Stomach (tissue), 9 donors: ENCODE data around the gene NELFCD. TPM values are rescaled to one million over a fixed set of nuclear protein-coding genes. Genes with fewer than 3 reads are reported as not detected.
A peak's percentile ranks its signal among the peaks of the same experiment; 100 is the strongest.

Experiments used
- DNase-seq, 2 donors: peaks; one replicate each; pipeline versions ENCODE4 v3.0.0 to v3.0.0-alpha.2; 2013 to 2019
- H3K27ac ChIP-seq, 5 donors: fragments of 200-600 bp in 4 of 5; sonication (generic) in 4 of 5; one replicate each; pipeline ENCODE4 v1.5.1; 2013 to 2019; ENCODE audit warnings: mild to moderate bottlenecking in 1 of 5, moderate library complexity in 1 of 5
- H3K27me3 ChIP-seq, 3 donors: fragments of 200-600 bp; sonication (generic); one replicate each; pipeline ENCODE4 v1.5.1; 2017 to 2019; ENCODE audit warnings: mixed run types in 1 of 3
- H3K36me3 ChIP-seq, 4 donors: fragments of 200-600 bp; sonication (generic); 1 replicate in 3 of 4; 2 replicates in 1 of 4; pipeline ENCODE4 v1.5.1; 2016 to 2019
- H3K4me1 ChIP-seq, 4 donors: fragments of 200-600 bp; sonication (generic); one replicate each; pipeline ENCODE4 v1.5.1; 2016 to 2019
- H3K4me3 ChIP-seq, 4 donors: fragments of 200-600 bp; sonication (generic) in 3 of 4; one replicate each; pipeline ENCODE4 v1.5.1; 2016 to 2019; ENCODE audit warnings: mild to moderate bottlenecking in 1 of 4
- H3K9me3 ChIP-seq, 4 donors: fragments of 200-600 bp; sonication (generic); one replicate each; pipeline ENCODE4 v1.5.1; 2016 to 2019
- CTCF ChIP-seq, 7 experiments: fragments of 450-650 bp in 4 of 7; fragments of 200-600 bp in 3 of 7; sonication (generic) in 3 of 7; IDR thresholded peaks; one replicate each; pipeline ENCODE4 v1.5.1; 2016 to 2019; ENCODE audit warnings: antibody characterized with exemption in 7 of 7, control low read depth in 2 of 7, mild to moderate bottlenecking in 1 of 7
- EP300 ChIP-seq: sonication (generic); formaldehyde crosslinking; IDR thresholded peaks from one replicate; pipeline ENCODE4 v1.6.1; 2017; ENCODE audit warnings: antibody characterized with exemption
- POLR2A ChIP-seq, 4 donors: fragments of 450-650 bp; IDR thresholded peaks; one replicate each; pipeline ENCODE4 v1.6.1; 2016; ENCODE audit warnings: antibody characterized with exemption in 4 of 4, control low read depth in 2 of 4, mild to moderate bottlenecking in 1 of 4, moderate library complexity in 1 of 4
- POLR2AphosphoS5 ChIP-seq, 3 donors: sonication (generic); formaldehyde crosslinking; IDR thresholded peaks; one replicate each; pipeline ENCODE4 v1.6.1; 2016; ENCODE audit warnings: antibody characterized with exemption in 3 of 3
- WGBS, 5 donors: extraction: QIAGEN DNeasy Blood & Tissue Kit in 3 of 5; methylation state at CpG; one replicate each; pipeline versions ENCODE4 v1.1.5 to v1.1.7; 2013 to 2018; 5-methylcytosine and 5-hydroxymethylcytosine counted together
- intact Hi-C: fragments of 100-400 bp; cut with DNase I; formaldehyde crosslinking; loops from one replicate; pipeline ENCODE4 v1.15.1; 2023; ENCODE audit warnings: low total_unique reads
- polyA plus RNA-seq, 3 donors: library from polyadenylated mRNA; stranded (reverse); fragments of 200-250 nt; gene quantifications; one replicate each; pipeline ENCODE4 v1.2.3, GENCODE V29; 2013
- total RNA-seq, 5 donors: library from RNA; depleted of rRNA; stranded (reverse); fragments of >200 nt; gene quantifications; one replicate each; pipeline versions ENCODE4 v1.1.0 to v1.2.3, GENCODE V29; 2014 to 2016
- donor health status: healthy with polysubstance abuse.
- donor health status: Bipolar disorder and iron deficiency.
- donor health status: healthy.

The NELFCD gene
- total and polyA plus RNA-seq, 8 donors: 20.9 to 59.5 (median 41.2) TPM

- intact Hi-C loops: no loop called here
- no peak for DNase-seq
- WGBS, 5 donors: 79 to 89% (median 84%) methylated on average over 16 of the region's 16 CpGs
- Histone ChIP-seq H3K27ac (peak overlapping the region in 4 of 5 donors; percentile 31 to 90 (median 86)), H3K4me3 (peak overlapping the region in 2 of 4 donors; percentile 72 to 86), H3K9me3 (no peaks in the 10 kb centered on the region), H3K36me3 (peaks cover 12 to 50% (median 48%) of the 10 kb centered on the region in 4 donors), H3K27me3 (no peaks in the 10 kb centered on the region), H3K4me1 (peaks cover 28 to 60% (median 45%) of the 10 kb centered on the region in 4 donors)
- TF ChIP-seq POLR2AphosphoS5 (IDR thresholded peaks at IDR 0.05) (no peak), POLR2A (IDR thresholded peaks at IDR 0.05) (no peak), CTCF (IDR thresholded peaks at IDR 0.05) (no peak), EP300 (no peak)
Observed at GRCh38 chr20:59003836-59004492, 22.9 kb downstream of the NELFCD start.

- WGBS, 5 donors: 57 to 72% (median 69%) methylated on average over 3 to 4 of the region's 4 CpGs
- H3K9me3 ChIP-seq: no peaks in the 10 kb centered on the region
- TF ChIP-seq POLR2AphosphoS5 (IDR thresholded peaks at IDR 0.05) (no peak), POLR2A (IDR thresholded peaks at IDR 0.05) (no peak), EP300 (no peak), CTCF (IDR thresholded peaks at IDR 0.05) (no peak)
- intact Hi-C loops: no loop called here
- H3K4me3 ChIP-seq: peak overlapping the region in 2 of 4 donors; percentile 72 to 86
- no peaks in the 10 kb centered on the region for H3K27me3 ChIP-seq
- H3K27ac ChIP-seq: peak overlapping the region in 4 of 5 donors; percentile 31 to 90 (median 86)
- H3K36me3 ChIP-seq: peaks cover 9 to 45% (median 43%) of the 10 kb centered on the region in 4 donors
- DNase-seq: peak; percentile 50 to 61
- H3K4me1 ChIP-seq: peaks cover 28 to 60% (median 45%) of the 10 kb centered on the region in 4 donors
Observed at GRCh38 chr20:59004493-59004762, 23.4 kb downstream of the NELFCD start.

- Histone ChIP-seq H3K9me3 (no peaks in the 10 kb centered on the region), H3K4me1 (peaks cover 28 to 60% (median 47%) of the 10 kb centered on the region in 4 donors), H3K4me3 (peak overlapping the region; percentile 11 to 86 (median 77)), H3K27me3 (no peaks in the 10 kb centered on the region), H3K36me3 (peaks cover 9 to 41% (median 38%) of the 10 kb centered on the region in 4 donors), H3K27ac (peak overlapping the region; percentile 8 to 90 (median 84))
- WGBS, 5 donors: 42 to 66% (median 61%) methylated on average over 14 to 17 of the region's 17 CpGs
- peak; percentile 48 to 68 for DNase-seq
- TF ChIP-seq POLR2AphosphoS5 (IDR thresholded peaks at IDR 0.05) (no peak), POLR2A (IDR thresholded peaks at IDR 0.05) (no peak)
- intact Hi-C loops: loop anchor here (5.0 kb wide), 1 partner anchor 37 kb away; the partner anchor contains the start of gene PRELID3B
Observed at GRCh38 chr20:59004763-59005522, 23.9 kb downstream of the NELFCD start.

DNA sequence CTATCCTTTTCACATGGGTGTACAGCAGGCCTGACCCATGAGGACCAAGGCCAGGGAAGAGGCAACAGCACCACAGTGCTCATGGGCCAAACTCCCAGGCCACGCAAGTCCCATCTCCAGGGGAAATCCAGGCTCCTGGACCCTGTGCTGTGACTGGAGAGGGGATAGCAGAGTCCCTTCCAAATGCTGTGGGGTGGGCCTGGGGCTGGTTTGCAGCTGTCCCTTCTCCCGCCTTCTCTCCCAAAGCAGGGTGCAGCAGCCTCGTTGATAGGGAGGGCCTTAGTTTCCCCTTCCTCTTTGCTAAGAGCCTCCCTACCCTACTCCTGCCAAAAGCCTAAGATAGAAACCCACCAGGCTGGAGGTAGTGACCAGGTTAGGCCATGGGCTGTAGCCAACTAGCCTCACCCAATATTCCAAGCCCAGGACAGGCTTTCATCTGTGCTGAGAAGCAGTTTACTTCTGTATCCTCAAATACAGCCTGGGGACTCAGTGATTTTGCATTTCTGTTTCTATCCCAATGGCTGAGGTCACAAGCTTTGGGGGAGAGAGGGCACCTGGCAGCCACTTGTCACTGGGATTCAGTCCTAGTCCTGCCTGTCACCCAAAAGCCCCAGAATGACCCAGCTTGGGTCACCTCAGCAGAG is 24.6 kb downstream of the NELFCD start:
- whole genome bisulfite sequencing, 5 donors: 71 to 86% (median 77%) methylated on average over 3 of the region's 3 CpGs
- peak overlapping the region; percentile 67 to 86 (median 77) for H3K4me3 ChIP-seq
- no peak for DNase-seq
- peaks cover 28 to 65% (median 53%) of the 10 kb centered on the region in 4 donors for H3K4me1 ChIP-seq
- peak overlapping the region; percentile 8 to 90 (median 84) for H3K27ac ChIP-seq
- peaks cover 8 to 34% (median 31%) of the 10 kb centered on the region in 4 donors for H3K36me3 ChIP-seq
- no peaks in the 10 kb centered on the region for H3K27me3 ChIP-seq
- no peaks in the 10 kb centered on the region for H3K9me3 ChIP-seq
- intact Hi-C loops: loop anchor here (5.0 kb wide), 1 partner anchor 37 kb away; the partner anchor contains the start of gene PRELID3B
- TF ChIP-seq POLR2AphosphoS5 (IDR thresholded peaks at IDR 0.05) (no peak), CTCF (IDR thresholded peaks at IDR 0.05) (no peak), EP300 (no peak), POLR2A (IDR thresholded peaks at IDR 0.05) (no peak)
